Gastroesophageal sphincter (tissue), 3 donors: ENCODE measurements around the gene GRID1.

Source experiments
- CTCF ChIP-seq, 4 experiments: fragments of 200-600 bp in 2 of 4; fragments of 450-650 bp in 2 of 4; sonication (generic) in 1 of 4; IDR thresholded peaks; one replicate each; pipeline ENCODE4 v1.5.1; 2017 to 2019; ENCODE audit warnings: antibody characterized with exemption in 4 of 4, mild to moderate bottlenecking in 2 of 4, moderate library complexity in 2 of 4
- POLR2A ChIP-seq, 2 donors: fragments of 450-650 bp; IDR thresholded peaks; one replicate each; pipeline ENCODE4 v1.6.1; 2017; ENCODE audit warnings: antibody characterized with exemption in 2 of 2, mild to moderate bottlenecking in 2 of 2, moderate library complexity in 1 of 2
- POLR2AphosphoS5 ChIP-seq: sonication (generic); formaldehyde crosslinking; IDR thresholded peaks from one replicate; pipeline ENCODE4 v1.6.1; 2017; ENCODE audit warnings: antibody characterized with exemption

DNA sequence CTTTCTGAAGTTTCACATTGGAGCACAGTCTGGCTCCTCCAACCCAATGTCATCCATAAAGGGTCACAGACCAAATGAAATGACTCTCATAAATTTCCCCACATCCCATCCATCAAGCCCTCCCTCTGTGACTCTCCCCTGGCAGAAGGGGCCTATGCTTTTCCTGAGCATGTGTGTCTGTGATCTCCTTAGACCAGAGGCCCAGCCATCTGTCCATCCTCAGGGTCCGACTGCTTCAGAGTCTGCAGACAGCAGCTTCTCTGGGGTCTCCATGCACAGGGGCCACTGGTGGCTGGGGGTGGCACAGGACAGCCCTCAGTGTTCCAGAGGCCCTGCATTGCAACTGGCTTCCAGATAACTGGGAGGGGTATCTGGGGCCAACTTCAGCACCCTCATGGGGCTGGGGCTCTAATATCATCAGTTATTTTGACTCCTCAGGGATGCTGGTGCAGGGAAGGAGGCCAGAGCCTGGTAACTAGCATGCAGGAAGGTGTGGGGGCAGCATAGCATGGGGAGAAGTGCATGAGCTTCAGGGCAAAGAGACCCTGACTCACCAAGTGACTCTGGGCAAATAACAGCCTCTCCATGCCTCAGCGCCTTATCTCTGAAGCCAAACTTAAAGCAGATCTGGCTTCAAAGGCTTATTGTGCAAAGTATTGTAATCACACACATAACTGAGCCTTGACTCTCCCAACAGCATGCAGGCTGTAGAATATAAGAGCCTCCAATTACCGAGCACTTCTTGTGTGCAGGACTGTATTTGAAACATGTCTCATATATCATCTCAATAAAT is 266.9 kb downstream of the GRID1 start:
- no peak for TF ChIP-seq CTCF (IDR thresholded peaks at IDR 0.05)
- TF ChIP-seq POLR2AphosphoS5, result no peak
- TF ChIP-seq POLR2A (IDR thresholded peaks at IDR 0.05), result no peak
